ENCODE results near the gene EYA4.
A peak's percentile ranks its signal among the peaks of the same experiment; 100 is the strongest.

Gene EYA4

GRCh38 chr6:133241901-133242636 lies 912 bp downstream of the EYA4 start:
- intact Hi-C loops (cut with DNase I), result loop anchor here (5.0 kb wide), 1 partner anchor 270 kb away; no protein-coding TSS in a partner anchor

GRCh38 chr6:133242637-133243585 lies 1.8 kb downstream of the EYA4 start:
- intact Hi-C loops (cut with DNase I), result loop anchor here (5.0 kb wide), 1 partner anchor 269 kb away; no protein-coding TSS in a partner anchor
- DNase-seq, result no peak

More at GRCh38 chr6:133241901-133242636, 912 bp downstream of the EYA4 start:
- peak in 1 of 10 donors; percentile 73 for DNase-seq

GRCh38 chr6:133243723-133244305 lies 2.7 kb downstream of the EYA4 start:
- intact Hi-C loops (cut with DNase I), result loop anchor here (5.0 kb wide), 1 partner anchor 268 kb away; no protein-coding TSS in a partner anchor
- no peak for DNase-seq

DNA sequence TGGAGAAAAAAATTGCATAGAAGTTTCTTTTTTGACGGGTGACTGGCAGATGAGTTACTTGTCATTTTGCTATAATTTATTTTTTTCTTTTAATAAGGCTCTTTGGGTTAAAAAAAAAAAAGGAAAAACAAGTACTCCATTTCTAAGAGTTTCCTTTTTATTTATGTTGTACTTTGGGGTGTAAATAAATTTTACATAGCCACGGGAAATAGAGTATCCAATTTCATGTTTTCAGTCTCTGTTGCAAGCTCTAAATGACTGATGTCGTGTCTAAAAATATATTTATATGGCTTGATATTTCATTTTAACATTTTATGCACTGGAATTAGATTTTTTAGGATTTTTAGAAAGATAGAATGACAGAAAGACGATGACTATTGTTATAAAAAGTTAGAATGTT lies 3.4 kb downstream of the EYA4 start:
- intact Hi-C loops (cut with DNase I), result loop anchor here (5.0 kb wide), 1 partner anchor 268 kb away; no protein-coding TSS in a partner anchor
- no peak for DNase-seq

GRCh38 chr6:133245007-133245406 lies 3.9 kb downstream of the EYA4 start:
- DNase-seq, result no peak
- intact Hi-C loops (cut with DNase I), result no loop called here

DNA sequence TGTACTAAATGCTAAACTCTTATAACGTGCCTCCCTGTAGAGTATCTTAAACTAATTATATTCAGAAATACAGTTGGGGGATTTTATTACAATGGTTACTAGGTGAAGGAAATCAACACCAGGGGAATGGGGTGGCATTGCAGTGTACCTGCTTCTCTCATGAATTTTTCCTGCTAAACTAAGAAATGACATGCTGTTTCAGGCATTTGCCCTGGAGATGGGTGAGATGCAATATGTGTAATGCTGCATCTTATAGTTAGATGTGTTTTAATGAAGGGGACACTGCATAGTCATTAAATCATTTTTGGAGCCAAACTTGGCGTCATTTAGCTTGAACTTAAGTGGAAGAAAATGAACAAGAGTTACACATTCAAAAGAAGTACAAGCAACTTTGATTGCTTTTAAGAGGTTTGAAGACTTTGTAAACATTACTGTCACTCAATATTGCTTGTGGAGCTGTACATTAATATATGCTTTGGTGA lies 4.3 kb downstream of the EYA4 start:
- DNase-seq, result no peak
- intact Hi-C loops (cut with DNase I), result no loop called here

GRCh38 chr6:133247581-133247980 lies 6.4 kb downstream of the EYA4 start:
- intact Hi-C loops (cut with DNase I), result no loop called here
- no peak for DNase-seq

- DNase-seq, result no peak
- intact Hi-C loops (cut with DNase I), result no loop called here
These were observed 7.3 kb downstream of the EYA4 start for GRCh38 chr6:133248241-133249001.

DNA sequence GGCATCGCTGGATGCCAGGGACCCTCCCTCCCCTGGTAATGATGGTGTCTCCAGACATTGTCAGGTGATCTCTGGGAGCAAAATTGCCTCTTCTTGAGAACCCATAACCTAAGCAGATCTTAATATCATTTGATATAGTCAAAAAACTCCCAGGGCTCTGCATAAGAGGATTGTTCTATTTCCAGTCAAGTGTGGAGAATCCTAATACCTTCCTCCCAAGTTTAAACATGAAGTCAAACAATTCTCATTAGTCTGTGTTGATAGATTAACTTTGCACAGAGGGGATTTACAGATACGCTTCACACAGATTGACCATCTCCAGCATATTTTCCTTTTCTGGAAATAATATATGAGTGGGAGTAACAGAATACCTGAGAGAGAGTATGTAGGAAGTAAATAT lies 10.5 kb downstream of the EYA4 start:
- intact Hi-C loops (cut with DNase I), result no loop called here

DNA sequence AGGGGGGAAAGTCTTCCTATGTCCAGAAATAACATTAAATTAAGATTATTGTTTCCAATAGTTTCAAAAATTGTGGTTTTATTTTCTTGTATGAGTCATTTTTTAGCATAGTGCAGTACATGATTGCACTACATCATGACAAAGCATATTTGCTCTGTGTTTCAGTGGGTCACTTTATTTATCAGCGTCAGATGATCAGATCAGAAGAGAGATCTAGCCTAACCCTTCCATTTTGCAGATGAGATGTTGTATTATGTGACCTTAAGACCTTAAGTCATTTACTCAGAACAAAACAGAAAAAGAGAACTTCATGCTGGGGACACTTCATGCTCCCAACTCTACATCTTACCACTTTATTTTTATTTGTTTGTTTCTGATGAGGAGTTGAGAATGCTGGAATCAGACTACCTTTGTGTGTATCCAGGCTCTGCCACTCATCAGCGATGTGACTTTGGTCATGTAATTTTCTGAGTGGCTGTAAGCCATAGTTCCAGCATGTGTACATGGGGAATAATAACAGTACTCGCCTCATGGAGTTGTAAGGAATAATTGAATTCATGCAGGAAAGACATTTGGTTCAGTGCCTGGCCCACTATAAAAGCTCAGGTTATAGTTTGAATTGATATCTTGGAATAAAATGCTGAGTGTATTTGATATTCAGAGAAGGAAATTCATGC lies 13.5 kb downstream of the EYA4 start:
- intact Hi-C loops (cut with DNase I), result no loop called here
- DNase-seq, result no peak

More for the DNA sequence above, 10.5 kb downstream of the EYA4 start:
- DNase-seq, result no peak

GRCh38 chr6:133257545-133258105 lies 16.5 kb downstream of the EYA4 start:
- intact Hi-C loops (cut with DNase I), result no loop called here
- DNase-seq, result no peak

DNA sequence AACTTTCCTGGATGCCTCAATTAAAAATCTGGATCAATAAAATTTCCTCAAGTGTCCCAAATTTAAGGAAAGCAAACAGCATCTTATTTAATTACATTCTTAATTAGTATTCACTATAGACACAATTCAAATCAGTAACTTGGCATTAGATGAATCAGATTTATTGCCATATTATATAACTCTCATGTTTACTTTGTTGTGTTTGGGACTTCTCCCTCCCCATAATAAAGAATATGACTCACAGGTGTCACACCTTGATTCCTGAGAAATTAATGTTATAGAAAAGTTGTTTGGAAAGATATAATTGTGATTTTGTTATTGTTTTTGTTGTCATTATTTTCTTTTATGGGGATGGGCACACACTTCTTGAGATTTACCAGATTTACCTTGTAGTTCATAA lies 18.4 kb downstream of the EYA4 start:
- intact Hi-C loops (cut with DNase I), result no loop called here
- no peak for DNase-seq

DNA sequence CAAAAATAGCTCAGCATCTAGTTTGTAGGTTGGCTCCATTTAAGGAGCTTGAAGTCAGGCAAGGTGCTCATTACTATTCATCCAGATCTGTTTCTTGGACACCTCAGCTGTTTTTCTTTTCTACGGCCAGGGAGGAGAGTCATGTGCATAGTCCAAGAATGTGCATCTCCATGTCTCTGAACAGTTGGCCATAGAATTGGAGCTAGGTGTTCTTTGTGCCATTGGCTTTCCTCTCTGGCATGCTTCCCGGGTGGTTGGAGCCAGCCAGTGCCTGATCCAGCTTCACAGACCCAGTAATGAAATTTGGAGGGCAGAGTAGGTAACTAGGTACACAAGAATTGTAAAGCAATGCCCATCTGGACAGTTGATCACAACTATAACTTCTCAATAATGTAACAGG lies 21.6 kb downstream of the EYA4 start:
- intact Hi-C loops (cut with DNase I), result no loop called here

GRCh38 chr6:133265066-133265465 lies 23.9 kb downstream of the EYA4 start:
- intact Hi-C loops (cut with DNase I), result no loop called here
- no peak for DNase-seq

More for the DNA sequence above, 21.6 kb downstream of the EYA4 start:
- DNase-seq, result no peak

DNA sequence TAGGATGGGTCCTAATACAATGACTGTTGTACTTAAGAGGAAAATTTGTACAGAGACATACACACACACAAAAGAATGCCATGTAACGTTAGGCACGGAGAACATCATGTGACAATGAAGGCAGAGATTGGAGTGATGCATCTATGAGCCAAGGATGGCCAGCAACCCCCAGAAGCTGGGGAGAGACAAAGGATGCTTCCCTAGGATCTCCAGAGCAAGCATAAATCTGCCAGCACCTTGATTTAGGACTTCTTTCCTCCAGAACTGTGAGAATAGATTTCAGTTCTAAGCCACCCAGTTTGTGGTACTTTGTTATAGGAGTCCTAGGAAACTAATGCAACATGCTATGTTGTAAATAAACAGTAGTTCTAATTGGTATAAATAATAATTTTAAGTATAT lies 25.0 kb downstream of the EYA4 start:
- intact Hi-C loops (cut with DNase I), result no loop called here
- DNase-seq, result no peak

GRCh38 chr6:133268621-133269020 lies 27.5 kb downstream of the EYA4 start:
- DNase-seq, result no peak
- intact Hi-C loops (cut with DNase I), result no loop called here

DNA sequence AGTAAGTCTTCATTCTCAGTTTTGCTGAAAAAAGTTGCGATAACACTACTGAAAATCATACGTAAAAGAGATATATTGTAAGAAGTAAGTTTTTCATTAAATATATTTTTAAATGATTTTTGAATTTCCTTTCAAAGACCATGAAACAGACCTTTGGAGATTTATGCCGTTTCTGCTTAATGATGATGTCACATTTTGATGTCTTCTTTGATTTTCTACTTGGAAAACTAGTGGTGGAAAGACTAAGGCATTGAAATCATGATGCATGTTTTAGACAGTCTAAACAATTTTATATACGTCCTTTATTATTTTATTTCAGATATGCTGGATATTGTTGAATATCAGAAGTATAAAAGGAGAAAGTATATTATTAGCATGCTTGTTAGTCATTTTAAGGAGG lies 33.7 kb downstream of the EYA4 start:
- intact Hi-C loops (cut with DNase I), result no loop called here
- no peak for DNase-seq

- intact Hi-C loops (cut with DNase I), result no loop called here
- DNase-seq, result no peak
These were observed 34.1 kb downstream of the EYA4 start for GRCh38 chr6:133275213-133275612.

DNA sequence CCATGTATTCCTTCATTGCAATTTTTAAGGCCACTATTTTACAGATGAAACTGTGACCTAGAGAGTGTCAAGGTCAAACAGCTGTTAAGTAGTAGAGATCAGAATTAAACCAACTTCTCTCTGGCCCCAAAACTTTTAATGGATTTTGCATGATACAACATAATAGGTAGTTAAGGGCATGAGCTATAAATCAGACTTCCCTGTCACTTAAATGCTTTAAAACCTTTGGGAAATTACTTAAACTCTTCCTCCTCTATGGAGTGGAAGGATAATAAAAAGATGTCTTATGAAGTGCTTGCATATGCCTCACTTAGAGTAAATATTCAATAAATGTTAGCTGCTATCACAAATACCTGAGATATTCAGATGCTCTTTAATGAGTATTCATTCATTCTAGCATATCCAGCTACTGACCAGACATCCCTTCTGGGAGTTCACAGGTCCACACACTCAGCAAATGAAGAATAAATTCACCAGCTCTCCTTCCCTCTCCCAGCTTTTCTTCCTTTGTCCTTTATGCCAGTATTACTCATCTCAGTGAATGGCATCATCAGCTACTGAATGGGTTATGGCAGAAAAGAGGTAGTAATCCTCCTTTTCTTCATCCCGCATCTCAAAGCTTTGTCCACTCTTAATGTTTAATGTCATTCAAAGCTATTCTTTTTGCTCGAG lies 36.2 kb downstream of the EYA4 start:
- DNase-seq, result no peak
- intact Hi-C loops (cut with DNase I), result no loop called here

All from posterior cingulate gyrus (tissue), 11 donors.